Umbilical cord (tissue), 2 donors: ENCODE measurements around the gene FOXO1. TPM values are rescaled to one million over a fixed set of nuclear protein-coding genes. Genes with fewer than 3 reads are reported as not detected.

Experiments used
- DNase-seq: peaks from one replicate; pipeline ENCODE4 v3.0.0-alpha.2; 2015; ENCODE audit warnings: low spot score
- total RNA-seq: library from RNA; depleted of rRNA; stranded (reverse); fragments of >200 nt; gene quantifications from one replicate; pipeline ENCODE4 v1.2.3, GENCODE V29; 2014; ENCODE audit warnings: low replicate concordance; ENCODE audit not compliant: insufficient read depth

FOXO1 gene
- total RNA-seq, 1 donor from 2014 or later: 24.8 TPM

DNA sequence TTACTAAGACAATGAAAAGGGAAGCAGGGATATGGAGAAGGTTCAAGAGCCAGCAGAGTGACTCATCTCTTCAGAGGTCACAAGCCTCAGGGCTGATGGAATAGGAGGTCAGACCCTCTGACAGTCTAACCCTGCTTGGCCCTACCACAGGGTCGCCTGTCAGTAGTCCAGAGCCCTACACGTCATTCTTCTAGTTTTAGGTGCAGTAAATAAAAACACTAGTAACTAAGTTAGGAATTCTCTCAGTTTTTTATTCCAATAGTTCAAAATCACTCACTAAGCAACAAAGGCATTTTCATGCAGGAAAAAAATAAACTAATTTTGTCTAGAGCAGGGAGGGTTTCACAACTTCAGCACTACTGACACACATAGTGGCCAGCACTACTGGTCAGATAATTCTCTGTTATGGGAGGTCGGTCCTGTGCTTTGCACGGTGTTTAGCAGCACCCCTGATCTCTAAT is 27.2 kb downstream of the FOXO1 start:
- no peak for DNase-seq

DNA sequence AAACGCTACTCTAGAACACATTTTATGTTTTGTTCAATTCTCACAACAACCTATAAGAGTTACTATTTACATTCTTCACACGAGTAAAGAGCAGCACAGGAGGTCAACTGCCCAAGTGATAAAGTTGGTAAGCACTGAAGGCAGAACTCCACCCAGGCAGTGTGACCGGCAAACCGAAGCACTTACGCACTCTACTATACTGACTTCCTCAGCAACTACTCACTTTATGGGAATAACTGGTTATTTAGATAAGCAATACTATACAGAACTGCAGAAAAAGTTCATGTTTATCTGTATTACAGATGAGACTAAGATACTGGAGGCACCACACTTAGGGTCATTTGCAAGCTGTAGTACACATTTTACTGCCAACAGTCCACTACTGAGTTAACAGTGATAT is 28.8 kb downstream of the FOXO1 start:
- DNase-seq: no peak

DNA sequence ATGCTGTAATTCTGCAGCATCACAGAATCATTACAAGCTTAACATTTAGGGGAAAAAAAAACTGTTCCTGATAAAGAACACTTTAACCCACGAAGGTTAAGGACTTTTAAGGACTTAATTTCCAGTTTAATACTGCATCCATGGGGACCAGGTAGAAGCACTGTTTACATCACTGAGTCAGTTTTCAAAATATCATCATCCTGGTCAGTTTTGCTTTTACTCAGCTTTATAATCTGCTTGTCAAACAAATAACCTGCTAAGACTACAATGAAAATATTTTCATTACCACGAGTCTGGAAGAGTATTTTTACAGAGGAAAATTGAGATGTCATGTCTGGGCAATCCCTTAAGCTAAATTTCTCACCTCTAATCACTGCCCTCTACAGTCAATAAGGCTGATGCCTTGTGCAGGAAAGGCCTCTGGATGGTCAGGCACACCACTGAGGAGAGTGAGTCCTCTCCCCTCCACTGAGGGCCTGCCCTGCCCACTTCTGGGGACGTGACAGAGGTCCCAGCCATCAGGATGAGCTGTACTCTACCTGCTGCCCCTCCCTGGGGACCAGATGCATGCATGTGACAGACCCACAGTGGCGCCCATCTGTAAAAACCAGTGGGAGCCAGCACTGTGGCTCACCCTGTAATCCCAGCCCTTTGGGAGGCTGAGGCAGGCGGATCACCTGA is 31.0 kb downstream of the FOXO1 start:
- no peak for DNase-seq

DNA sequence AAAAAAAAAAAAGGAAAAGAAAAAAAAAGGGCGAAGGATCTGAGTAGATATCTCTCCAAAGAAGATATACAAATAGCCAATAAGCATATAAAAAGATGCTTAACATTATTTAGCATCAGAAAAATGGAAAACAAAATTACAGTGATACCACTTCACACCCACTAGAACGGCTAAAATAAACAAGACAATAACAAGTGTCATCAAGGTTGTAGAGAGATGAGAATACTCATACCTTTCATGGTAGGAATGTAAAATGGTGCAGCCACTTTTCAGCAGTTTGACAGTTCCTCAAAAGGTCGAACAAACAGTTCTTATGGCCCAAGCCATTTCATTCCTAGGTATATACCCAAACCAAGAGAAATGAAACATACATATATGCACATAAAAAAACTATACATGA is 33.5 kb downstream of the FOXO1 start:
- no peak for DNase-seq

DNA sequence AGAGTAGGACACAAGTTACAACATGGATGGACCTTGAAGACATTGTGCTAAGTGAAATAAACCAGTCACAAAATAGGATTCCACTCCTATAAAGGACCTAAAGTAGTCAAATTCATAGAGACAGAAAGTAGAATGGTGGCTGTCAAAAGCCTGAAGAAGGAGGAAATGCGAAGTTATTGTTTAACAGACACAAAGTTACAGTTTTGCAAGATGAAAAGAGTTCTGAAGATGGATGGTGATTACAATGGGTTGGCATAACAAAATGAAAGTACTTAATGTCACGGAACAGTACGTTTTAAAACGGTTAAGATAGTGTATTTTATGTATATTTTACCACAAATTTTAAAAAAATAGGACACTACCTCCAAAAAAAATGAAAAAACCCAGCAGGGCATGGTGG is 34.8 kb downstream of the FOXO1 start:
- DNase-seq: no peak

DNA sequence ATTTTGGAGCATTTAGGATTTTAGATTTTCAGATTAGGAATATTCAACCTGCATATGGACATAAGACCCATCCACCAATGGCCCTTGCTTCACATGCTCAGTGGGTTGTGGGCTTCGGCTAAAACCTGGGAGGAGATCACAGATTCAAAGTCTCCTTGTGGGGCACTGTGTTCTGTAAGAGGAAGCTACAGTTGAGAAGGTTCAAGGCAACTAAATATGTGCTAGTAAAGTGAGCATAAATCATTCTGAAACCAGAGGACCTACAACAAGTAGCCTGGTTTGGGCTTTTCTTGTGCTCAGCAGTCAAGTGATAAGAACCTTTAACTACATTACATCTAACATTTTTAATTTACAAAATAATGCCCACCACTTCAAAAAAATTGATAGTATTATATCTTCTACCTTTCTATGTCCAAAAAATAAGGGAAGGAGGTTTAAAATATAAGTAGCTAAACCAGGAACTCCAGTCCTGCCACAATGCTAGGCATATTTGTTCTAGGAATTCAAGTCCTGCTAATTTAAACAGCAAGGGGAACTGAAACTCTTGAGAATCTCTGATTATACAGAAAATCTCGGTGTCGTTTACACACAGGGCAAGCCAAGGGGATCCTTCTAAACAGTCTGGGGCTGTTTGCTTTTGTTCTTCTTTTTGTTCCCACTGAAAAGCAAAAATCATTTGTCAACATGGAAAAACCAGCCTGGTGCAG is 36.6 kb downstream of the FOXO1 start:
- DNase-seq: no peak

DNA sequence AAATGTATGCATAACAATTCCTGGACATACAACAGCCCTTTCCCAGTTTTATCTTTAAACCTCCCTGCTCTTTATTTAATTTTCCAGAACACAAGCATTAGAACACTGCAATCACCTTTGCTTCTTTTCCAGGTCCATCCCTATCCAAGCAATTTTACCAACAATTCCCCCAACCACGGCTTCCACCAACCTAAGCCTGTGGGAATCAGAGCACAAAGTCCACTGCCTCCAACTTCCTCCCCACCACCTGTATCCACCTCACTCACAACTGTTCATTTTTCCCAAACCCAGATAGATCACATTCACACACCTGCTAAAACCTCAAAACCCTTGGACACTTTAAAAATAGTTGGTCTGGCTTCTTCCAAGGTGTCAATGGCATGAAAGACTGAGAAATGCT is 39.5 kb downstream of the FOXO1 start:
- no peak for DNase-seq

DNA sequence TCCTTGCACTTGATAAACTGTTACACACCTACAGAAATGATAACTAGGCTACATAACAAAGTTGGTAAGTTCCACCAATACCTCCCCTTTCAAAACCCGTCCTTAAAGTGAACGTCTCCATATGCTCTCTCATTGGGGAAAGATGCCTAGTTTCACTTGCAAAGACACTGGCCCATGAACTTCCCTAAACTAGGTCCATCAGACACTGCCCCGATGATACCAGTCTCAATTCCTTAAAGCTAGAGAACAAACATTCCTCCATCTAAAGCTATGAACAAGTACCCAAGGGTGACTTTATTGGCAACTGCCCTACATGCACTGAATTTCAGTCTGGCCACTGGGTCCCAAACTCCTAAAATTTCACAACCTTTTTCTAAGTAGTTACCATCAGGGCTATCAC is 39.9 kb downstream of the FOXO1 start:
- no peak for DNase-seq

DNA sequence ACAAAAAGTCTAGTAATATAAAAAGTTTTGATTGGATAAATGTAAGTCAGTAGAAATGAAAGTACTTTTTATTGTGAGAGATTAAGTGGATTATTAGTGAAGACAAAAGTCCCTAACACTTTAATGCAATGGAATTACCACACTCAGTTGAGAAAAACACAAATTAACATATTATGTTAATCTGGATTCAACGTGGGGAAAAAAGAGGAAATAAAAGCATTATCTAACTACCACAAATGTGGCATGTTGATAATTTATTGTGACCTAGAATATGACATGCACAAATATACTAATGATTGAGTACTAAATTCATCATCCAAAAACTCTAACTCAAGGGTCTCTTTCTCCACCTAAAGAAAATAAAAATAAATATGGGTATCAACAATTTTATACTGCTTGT is 41.5 kb downstream of the FOXO1 start:
- no peak for DNase-seq

DNA sequence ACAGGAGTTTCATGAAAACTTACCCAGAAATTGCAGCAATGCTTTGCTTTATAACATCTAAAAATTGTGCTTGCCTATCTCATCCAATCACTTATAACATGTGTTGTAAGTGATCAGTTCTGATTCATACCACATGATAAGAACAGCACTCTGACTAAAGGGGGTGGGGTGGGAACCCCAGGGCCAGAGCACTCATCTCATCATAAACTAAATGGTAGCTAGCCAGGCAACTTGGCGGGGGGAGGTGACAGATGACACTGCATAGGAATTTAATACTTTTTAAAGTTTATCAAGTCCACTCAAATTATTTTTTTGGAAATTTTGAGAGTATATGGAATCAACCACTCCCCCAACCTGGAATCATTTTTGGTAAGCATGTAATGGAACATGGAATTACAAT is 42.1 kb downstream of the FOXO1 start:
- no peak for DNase-seq

DNA sequence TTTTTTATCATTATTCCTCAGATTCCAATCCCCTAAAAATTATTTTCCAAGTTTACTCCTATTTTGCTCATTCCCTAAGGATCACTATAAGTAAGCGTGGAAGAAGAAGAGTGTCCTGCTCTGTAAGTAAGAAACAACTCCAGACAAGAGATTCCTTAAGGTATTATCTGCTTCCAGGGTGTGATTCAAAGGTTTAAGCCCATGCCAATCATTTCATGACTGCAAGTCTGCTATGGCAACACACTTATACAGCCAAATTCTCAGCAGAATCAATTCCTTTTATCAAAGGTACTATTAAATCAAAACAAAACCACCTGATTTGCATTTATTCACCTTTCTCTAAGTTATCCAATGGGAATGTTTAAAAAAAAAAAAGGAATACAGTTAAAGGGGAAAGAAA is 43.7 kb downstream of the FOXO1 start:
- no peak for DNase-seq

DNA sequence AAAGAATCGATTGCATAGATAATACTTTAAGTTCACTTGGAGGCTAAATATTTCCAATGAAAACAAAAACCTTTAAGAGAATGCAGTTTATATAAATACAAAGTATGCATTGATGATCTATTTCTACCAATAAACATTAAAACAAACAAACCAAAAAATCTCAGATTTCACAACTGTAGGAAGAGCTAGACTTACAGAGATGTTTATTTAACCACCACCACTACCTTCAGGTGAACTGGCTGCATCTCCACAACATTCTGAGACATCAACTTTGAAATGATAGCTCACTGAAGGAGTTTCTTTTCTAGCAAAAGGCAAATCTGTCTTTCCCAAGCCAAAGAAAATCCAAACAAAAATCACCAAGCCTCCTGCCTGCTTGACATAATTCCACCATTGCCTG is 44.2 kb downstream of the FOXO1 start:
- DNase-seq: no peak

DNA sequence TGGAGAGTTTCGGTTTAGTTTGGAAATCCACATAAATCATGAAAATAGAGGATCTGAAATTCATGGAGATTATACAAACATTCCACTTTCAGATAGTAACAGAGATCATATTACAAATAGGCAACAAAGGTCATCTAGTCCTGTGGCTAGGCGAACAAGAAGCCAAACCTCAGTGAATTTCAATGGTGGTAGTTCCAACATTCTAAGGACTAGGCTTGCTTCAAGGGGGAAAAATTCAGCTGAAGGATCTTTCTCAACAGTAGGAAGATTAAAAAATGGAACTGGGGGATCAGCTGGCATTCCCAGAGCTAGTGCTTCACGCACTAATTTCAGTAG is 47.0 kb downstream of the FOXO1 start:
- no peak for DNase-seq

DNA sequence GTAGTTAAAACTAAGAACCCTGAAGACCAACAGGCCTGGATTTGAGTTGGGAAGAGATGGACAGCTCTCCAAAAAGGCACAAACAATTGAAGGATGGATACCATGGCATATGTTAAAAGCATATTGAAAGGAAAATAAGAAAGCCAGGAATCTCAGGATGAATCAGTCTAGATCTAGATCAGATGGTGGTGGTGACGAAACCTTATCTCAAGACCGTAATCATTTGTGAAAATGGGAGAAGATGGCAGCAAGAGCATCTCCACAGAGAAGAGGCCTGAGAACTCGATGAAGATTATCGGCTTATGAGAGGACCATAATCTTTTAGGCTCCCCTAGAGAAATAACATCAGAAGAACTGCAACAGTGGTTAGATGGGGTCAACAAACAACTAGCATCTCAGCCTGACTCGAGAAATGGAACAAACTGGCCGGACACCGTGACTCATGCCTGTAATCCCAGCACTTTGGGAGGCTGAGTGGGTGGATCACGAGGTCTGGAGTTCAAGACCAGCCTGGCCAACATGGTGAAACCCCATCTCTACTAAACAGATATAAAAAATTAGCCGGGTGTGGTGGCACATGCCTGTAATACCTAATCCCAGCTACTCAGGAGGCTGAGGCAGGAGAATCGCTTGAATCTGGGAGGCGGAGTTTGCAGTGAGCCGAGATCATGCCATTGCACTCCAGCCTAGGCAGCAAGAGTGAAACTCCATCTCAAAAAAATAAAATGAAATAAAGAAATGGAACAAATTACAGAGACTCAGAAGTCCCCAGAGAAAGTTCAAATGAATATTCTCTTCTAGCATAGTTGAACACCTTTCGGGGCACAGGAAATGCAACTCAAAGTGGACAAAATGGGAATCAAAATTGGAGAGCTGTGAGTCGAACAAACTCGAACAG is 47.6 kb downstream of the FOXO1 start:
- DNase-seq: no peak

DNA sequence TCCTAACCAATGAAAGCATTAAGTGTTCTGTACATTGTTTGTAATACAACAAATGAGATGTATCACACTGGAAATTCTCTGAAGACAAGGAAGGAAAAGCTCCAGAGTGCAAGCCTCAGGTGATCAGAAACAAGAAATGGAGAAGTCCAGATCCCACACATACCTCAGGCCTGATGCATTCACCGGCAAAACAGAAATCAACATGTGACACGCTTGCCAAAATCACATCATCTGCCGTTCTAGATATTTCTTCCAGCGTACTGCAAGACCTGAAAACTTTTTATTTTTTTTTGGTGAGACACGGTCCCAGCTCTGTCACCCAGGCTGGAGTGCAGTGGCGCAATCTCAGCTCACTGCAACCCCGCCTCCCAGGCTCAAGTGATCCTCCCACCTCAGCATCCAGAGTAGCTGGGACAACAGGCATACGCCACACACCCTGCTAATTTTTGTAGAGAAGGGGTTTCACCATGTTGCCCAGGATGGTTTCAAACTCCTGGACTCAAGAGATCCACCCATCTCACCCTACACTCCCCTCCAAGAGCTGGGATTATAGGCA is 48.6 kb downstream of the FOXO1 start:
- no peak for DNase-seq

DNA sequence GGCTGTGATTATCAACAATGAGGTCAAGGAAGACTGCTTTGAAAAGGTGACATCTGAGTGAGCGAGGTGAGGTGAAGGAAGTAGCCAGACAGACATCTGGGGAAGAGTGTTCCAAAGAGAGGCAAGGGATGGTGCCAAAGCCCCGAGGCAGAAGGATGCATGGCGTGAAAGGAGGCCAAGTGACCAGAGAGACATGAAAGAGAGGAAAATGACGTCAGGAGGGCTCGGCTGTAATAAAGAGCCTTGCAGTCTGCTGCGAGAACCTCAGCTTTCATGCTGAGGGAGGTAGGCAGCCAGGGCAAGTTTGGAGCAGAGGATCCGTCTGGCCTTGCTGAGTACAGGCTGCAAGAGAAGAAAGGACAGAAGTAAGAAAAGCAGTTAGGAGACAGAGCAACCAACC is 50.8 kb downstream of the FOXO1 start:
- no peak for DNase-seq

DNA sequence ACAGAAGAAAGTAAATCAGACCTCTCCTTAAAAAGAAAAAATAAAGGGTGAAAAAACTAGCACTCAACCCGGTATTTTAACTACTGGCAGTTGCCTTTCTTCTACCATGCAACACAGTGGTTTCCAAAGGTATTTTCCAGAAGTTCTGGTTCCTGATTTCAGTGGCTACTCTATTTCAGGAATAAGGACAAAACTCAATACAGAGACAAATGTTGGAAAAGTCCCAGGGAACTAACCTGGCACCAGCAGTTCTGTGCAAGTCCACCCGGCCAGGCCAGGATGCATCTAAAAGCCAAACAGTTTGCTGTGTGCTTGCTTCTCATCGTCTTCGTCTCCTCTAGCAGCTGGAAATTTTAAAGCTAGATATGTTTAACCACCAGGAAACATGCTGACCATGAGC is 52.5 kb downstream of the FOXO1 start:
- DNase-seq: no peak

DNA sequence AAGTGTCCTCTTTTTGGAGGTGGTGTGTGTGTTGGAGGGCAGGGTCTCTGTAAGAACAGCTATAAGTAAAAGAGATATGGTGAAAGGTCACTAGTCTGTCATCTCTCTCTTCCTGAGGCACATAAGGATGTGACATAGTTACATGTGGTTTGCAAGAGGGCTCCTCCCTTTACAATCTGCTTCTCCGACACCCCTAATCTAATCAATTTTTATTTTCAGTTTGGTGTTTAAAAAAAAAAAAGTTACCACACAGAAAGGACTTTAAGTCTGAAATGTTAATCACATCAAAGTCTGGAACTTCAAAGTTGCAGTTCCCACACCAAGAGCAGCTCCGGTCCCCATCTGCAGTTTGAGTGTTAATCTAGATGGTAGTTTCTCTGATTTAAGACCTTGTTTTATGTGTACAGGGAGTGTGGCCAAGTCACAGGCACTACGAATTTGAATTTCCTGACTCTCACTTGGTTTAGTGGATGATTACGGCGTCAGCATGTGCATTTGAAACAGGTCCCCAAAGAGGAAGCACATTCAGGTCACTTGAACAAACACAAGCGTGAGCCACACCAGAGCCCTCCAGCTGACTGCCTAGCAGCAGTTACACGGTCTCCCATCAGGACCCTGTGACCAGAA is 53.1 kb downstream of the FOXO1 start:
- DNase-seq: no peak

DNA sequence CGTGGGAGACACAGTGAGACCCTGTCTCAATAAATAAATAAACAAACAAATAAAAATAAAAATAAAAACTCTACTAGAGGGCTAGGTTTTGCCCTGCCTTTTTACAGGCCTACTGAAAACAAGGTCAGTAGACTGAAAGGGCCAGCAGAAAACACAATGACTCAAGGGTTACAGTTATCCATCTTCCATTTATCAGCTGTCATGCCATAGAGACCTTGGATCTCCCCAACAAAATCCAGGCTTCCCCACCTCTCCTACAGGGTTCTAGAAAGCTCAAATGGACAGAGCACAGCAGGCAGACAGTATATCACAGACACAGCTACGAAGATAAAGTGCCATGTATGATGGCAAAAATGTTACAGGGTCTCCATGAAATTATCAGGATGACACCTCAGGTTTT is 54.4 kb downstream of the FOXO1 start:
- no peak for DNase-seq

DNA sequence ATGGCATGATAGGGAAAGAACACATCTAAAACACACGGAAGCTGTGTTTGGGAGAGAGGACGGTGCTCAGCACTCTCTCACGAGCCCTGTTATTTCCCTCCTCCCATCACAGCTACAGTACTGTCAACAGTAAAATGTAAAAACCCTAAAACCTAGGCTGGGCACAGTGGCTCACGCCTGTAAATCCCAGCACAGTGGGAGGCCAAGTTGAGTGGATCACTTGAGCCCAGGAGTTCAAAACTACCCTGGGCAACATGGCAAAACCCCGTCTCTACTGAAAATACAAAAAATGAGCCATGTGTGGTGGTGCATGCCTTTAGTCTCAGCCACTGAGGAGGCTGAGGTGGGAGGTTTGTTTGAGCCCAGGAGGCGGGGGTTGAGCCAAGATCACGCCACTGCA is 54.8 kb downstream of the FOXO1 start:
- DNase-seq: no peak

DNA sequence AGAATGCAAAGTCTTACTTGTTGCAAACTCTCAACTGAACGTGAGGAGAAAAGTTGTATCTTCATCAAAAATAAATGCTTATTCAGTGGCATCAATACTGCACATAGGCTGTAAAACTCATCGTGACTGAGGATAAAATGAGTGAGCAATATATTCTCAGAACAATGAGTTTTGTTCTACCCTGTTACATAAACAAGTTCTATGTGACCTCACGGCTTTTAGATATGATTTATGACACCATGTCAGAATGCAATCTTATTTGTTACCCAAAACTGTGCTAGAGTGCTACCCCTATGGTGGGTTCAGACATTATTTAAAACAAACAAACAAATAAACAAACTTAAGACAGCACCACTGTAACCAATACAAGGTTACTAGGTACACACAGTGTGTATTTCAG is 55.4 kb downstream of the FOXO1 start:
- DNase-seq: no peak
